ENCODE measurements around the gene LRRC23. TPM values are rescaled to one million over a fixed set of nuclear protein-coding genes. Genes with fewer than 3 reads are reported as not detected.

The LRRC23 gene
- total and polyA plus RNA-seq, 2 of the 13 experiments (the other 11 are each of a cell fraction or from before 2014, with no cell fraction given): 6.0 to 7.8 TPM

DNA sequence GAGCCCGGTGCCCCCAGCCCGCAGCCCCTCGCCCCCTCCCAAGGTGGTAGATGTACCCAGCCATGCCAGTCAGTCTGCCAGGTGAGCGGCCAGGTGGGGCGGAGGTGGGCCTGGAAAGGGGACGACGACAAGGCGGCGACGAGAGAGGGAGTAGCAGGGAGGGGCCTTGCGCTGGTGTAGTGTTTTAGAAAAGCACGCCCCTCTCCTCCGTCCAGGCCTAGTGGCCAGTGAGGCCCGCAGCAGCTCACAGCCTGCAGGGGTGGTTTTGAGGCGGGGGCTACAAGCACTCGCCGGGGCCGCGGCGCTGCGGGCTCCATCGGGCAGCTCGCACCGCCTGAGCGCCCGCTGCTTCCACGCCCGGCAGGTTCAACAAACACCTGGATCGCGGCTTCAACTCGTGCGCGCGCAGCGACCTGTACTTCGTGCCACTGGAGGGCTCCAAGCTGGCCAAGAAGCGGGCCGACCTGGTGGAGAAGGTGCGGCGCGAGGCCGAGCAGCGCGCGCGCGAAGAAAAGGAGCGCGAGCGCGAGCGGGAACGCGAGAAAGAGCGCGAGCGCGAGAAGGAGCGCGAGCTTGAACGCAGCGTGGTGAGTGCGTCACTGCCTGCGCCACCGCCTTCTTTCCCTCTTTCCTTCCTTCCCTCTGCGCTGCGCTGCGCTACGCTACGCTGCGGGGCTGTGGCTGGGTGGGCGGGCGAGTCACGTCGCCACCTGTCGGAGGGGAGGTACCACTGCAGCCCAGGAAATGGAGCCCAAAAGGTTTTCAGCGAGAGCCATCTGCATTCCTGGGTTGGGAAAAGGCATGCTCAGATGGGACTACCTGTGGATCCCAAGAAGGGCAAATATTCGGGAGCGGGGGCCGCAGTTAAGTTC is 33.1 kb downstream of the LRRC23 start (continued):
- TF ChIP-seq, protein P1, sequence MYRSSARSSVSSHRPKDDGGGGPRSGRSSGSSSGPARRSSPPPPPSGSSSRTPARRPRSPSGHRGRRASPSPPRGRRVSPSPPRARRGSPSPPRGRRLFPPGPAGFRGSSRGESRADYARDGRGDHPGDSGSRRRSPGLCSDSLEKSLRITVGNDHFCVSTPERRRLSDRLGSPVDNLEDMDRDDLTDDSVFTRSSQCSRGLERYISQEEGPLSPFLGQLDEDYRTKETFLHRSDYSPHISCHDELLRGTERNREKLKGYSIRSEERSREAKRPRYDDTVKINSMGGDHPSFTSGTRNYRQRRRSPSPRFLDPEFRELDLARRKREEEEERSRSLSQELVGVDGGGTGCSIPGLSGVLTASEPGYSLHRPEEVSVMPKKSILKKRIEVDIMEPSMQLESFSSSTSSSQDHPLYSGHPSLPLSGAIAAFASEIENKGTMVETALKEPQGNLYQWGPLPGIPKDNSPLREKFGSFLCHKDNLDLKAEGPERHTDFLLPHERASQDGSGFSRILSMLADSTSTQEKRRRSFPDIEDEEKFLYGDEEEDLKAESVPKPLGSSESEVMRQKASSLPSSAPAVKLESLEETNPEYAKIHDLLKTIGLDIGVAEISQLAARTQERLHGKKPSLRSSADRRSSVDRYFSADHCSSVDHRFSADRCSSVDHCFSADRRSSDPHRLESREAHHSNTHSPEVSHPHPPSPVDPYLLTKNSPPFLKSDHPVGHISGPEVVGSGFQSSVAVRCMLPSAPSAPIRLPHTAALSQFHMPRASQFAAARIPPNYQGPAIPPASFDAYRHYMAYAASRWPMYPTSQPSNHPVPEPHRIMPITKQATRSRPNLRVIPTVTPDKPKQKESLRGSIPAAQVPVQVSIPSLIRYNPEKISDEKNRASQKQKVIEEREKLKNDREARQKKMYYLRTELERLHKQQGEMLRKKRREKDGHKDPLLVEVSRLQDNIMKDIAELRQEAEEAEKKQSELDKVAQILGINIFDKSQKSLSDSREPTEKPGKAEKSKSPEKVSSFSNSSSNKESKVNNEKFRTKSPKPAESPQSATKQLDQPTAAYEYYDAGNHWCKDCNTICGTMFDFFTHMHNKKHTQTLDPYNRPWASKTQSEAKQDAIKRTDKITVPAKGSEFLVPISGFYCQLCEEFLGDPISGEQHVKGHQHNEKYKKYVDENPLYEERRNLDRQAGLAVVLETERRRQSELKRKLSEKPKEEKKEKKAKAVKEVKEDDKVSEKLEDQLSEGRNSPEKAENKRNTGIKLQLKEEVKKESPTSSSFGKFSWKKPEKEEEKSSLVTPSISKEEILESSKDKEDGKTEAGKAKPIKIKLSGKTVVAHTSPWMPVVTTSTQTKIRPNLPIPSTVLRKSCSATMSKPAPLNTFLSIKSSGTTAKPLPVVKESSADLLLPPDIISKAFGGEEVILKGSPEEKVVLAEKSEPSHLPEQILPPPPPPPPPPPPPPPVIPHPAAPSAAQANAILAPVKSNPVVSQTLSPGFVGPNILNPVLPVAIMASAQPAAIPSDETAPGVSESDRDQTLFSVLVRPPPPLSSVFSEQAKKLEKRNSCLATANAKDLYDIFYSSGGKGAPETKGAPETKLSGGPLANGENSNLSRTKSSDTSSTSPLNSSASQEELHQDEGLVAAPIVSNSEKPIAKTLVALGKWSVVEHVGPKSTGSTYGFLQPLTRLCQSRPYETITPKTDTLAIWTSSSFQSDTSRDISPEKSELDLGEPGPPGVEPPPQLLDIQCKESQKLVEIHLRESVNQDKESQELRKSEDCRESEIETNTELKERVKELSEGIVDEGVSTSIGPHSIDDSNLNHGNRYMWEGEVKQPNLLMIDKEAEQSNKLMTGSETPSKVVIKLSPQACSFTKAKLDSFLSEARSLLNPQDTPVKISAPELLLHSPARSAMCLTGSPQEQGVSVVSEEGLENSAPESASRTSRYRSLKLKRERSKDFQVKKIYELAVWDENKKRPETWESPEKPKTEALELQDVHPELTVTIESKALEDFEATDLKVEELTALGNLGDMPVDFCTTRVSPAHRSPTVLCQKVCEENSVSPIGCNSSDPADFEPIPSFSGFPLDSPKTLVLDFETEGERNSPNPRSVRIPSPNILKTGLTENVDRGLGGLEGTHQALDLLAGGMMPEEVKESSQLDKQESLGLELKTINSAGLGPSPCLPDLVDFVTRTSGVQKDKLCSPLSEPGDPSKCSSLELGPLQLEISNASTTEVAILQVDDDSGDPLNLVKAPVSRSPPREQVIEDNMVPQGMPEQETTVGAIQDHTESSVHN (CRISPR knock-in tag; IDR thresholded peaks at IDR 0.05): 0 out of 2 replicates have a peak, but pooled peaks have one; percentile 17
- TF ChIP-seq, protein P2, sequence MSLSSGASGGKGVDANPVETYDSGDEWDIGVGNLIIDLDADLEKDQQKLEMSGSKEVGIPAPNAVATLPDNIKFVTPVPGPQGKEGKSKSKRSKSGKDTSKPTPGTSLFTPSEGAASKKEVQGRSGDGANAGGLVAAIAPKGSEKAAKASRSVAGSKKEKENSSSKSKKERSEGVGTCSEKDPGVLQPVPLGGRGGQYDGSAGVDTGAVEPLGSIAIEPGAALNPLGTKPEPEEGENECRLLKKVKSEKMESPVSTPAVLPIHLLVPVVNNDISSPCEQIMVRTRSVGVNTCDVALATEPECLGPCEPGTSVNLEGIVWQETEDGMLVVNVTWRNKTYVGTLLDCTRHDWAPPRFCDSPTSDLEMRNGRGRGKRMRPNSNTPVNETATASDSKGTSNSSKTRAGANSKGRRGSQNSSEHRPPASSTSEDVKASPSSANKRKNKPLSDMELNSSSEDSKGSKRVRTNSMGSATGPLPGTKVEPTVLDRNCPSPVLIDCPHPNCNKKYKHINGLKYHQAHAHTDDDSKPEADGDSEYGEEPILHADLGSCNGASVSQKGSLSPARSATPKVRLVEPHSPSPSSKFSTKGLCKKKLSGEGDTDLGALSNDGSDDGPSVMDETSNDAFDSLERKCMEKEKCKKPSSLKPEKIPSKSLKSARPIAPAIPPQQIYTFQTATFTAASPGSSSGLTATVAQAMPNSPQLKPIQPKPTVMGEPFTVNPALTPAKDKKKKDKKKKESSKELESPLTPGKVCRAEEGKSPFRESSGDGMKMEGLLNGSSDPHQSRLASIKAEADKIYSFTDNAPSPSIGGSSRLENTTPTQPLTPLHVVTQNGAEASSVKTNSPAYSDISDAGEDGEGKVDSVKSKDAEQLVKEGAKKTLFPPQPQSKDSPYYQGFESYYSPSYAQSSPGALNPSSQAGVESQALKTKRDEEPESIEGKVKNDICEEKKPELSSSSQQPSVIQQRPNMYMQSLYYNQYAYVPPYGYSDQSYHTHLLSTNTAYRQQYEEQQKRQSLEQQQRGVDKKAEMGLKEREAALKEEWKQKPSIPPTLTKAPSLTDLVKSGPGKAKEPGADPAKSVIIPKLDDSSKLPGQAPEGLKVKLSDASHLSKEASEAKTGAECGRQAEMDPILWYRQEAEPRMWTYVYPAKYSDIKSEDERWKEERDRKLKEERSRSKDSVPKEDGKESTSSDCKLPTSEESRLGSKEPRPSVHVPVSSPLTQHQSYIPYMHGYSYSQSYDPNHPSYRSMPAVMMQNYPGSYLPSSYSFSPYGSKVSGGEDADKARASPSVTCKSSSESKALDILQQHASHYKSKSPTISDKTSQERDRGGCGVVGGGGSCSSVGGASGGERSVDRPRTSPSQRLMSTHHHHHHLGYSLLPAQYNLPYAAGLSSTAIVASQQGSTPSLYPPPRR (CRISPR knock-in tag; IDR thresholded peaks at IDR 0.05; ENCODE audit: borderline replicate concordance): no peak
- TF ChIP-seq, protein P3, sequence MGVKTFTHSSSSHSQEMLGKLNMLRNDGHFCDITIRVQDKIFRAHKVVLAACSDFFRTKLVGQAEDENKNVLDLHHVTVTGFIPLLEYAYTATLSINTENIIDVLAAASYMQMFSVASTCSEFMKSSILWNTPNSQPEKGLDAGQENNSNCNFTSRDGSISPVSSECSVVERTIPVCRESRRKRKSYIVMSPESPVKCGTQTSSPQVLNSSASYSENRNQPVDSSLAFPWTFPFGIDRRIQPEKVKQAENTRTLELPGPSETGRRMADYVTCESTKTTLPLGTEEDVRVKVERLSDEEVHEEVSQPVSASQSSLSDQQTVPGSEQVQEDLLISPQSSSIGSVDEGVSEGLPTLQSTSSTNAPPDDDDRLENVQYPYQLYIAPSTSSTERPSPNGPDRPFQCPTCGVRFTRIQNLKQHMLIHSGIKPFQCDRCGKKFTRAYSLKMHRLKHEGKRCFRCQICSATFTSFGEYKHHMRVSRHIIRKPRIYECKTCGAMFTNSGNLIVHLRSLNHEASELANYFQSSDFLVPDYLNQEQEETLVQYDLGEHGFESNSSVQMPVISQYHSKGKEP (CRISPR knock-in tag; IDR thresholded peaks at IDR 0.05): peak; percentile 68; the same call in 1 of the 2 replicates
- TF ChIP-seq, protein P4, sequence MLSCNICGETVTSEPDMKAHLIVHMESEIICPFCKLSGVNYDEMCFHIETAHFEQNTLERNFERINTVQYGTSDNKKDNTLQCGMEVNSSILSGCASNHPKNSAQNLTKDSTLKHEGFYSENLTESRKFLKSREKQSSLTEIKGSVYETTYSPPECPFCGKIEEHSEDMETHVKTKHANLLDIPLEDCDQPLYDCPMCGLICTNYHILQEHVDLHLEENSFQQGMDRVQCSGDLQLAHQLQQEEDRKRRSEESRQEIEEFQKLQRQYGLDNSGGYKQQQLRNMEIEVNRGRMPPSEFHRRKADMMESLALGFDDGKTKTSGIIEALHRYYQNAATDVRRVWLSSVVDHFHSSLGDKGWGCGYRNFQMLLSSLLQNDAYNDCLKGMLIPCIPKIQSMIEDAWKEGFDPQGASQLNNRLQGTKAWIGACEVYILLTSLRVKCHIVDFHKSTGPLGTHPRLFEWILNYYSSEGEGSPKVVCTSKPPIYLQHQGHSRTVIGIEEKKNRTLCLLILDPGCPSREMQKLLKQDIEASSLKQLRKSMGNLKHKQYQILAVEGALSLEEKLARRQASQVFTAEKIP (CRISPR knock-in tag; IDR thresholded peaks at IDR 0.05; ENCODE audit: borderline replicate concordance): no peak
- peak; percentile 85 for TF ChIP-seq ZNF124 (CRISPR knock-in tag; IDR thresholded peaks at IDR 0.05)
- no peak for TF ChIP-seq NR2F6 (IDR thresholded peaks at IDR 0.05)
- TF ChIP-seq NR2F6 (CRISPR knock-in tag; IDR thresholded peaks at IDR 0.05): peak; percentile 69
- peak; percentile 54; the same call in 1 of the 2 replicates for TF ChIP-seq ZFP90 (CRISPR knock-in tag; IDR thresholded peaks at IDR 0.05; ENCODE audit: borderline replicate concordance)
- TF ChIP-seq HOXA3 (CRISPR knock-in tag; IDR thresholded peaks at IDR 0.05): peak; percentile 99
- no peak for TF ChIP-seq ZNF644 (CRISPR knock-in tag; IDR thresholded peaks at IDR 0.05; ENCODE audit: low read depth)
- TF ChIP-seq PAWR (CRISPR knock-in tag; IDR thresholded peaks at IDR 0.05; ENCODE audit: borderline replicate concordance): no peak
